Glutamatergic neuron (in vitro differentiated cells): ENCODE data around the gene DNASE2B. TPM values are rescaled to one million over a fixed set of nuclear protein-coding genes. Genes with fewer than 3 reads are reported as not detected.

Experiments
- DNase-seq: peaks from one replicate; pipeline ENCODE4 v3.0.0; 2022
- H3K27ac Mint-ChIP-seq: one replicate; pipeline ENCODE4 v1.8.0; 2020; ENCODE audit warnings: mild to moderate bottlenecking, mixed read lengths, inconsistent platforms; ENCODE audit not compliant: unreplicated experiment
- H3K27me3 Mint-ChIP-seq: one replicate; pipeline ENCODE4 v1.8.0; 2020; ENCODE audit warnings: mild to moderate bottlenecking, moderate library complexity, mixed read lengths, inconsistent platforms; ENCODE audit not compliant: unreplicated experiment
- H3K36me3 Mint-ChIP-seq: one replicate; pipeline ENCODE4 v1.8.0; 2020; ENCODE audit warnings: mild to moderate bottlenecking, mixed read lengths, inconsistent platforms; ENCODE audit not compliant: unreplicated experiment
- H3K4me1 Mint-ChIP-seq: one replicate; pipeline ENCODE4 v1.8.0; 2020; ENCODE audit warnings: mild to moderate bottlenecking, low read depth, mixed read lengths, inconsistent platforms; ENCODE audit not compliant: unreplicated experiment
- H3K4me3 Mint-ChIP-seq: one replicate; pipeline ENCODE4 v1.8.0; 2020; ENCODE audit warnings: mild to moderate bottlenecking, mixed read lengths, inconsistent platforms; ENCODE audit not compliant: unreplicated experiment
- H3K9me3 Mint-ChIP-seq: one replicate; pipeline ENCODE4 v1.8.0; 2020; ENCODE audit warnings: mild to moderate bottlenecking, moderate library complexity, mixed read lengths, inconsistent platforms; ENCODE audit not compliant: unreplicated experiment
- total RNA-seq: library from RNA; stranded (reverse); fragmentation: NEBNext Ultra II Directional; extraction: Animal tissue kit (Norgen Biotek cat#: 25700); gene quantifications from one replicate; pipeline ENCODE4 v1.2.1, GENCODE V29; 2021; ENCODE audit not compliant: unreplicated experiment
- TF ChIP-seq, protein P1 (sequence below): fragments of 200-600 bp; sonication (generic); IDR thresholded peaks from one replicate; pipeline ENCODE4 v1.5.0; 2021; ENCODE audit not compliant: partially characterized antibody, unreplicated experiment

The DNASE2B gene
- total RNA-seq, 1 donor from 2014 or later: not detected

GRCh38 chr1:84360316-84360715 is 38.0 kb upstream of the DNASE2B start:
- H3K4me1 Mint-ChIP-seq: no peaks in the 10 kb centered on the region
- DNase-seq: no peak
- H3K36me3 Mint-ChIP-seq: no peaks in the 10 kb centered on the region
- H3K4me3 Mint-ChIP-seq: no peak overlapping the region
- no peak overlapping the region for H3K27ac Mint-ChIP-seq
- no peaks in the 10 kb centered on the region for H3K9me3 Mint-ChIP-seq
- TF ChIP-seq, protein P1, sequence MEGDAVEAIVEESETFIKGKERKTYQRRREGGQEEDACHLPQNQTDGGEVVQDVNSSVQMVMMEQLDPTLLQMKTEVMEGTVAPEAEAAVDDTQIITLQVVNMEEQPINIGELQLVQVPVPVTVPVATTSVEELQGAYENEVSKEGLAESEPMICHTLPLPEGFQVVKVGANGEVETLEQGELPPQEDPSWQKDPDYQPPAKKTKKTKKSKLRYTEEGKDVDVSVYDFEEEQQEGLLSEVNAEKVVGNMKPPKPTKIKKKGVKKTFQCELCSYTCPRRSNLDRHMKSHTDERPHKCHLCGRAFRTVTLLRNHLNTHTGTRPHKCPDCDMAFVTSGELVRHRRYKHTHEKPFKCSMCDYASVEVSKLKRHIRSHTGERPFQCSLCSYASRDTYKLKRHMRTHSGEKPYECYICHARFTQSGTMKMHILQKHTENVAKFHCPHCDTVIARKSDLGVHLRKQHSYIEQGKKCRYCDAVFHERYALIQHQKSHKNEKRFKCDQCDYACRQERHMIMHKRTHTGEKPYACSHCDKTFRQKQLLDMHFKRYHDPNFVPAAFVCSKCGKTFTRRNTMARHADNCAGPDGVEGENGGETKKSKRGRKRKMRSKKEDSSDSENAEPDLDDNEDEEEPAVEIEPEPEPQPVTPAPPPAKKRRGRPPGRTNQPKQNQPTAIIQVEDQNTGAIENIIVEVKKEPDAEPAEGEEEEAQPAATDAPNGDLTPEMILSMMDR: no peak
- no peaks in the 10 kb centered on the region for H3K27me3 Mint-ChIP-seq

- H3K4me3 Mint-ChIP-seq: no peak overlapping the region
- no peaks in the 10 kb centered on the region for H3K9me3 Mint-ChIP-seq
- TF ChIP-seq, protein P1: no peak
- no peaks in the 10 kb centered on the region for H3K27me3 Mint-ChIP-seq
- no peak overlapping the region for H3K27ac Mint-ChIP-seq
- H3K36me3 Mint-ChIP-seq: no peaks in the 10 kb centered on the region
- no peaks in the 10 kb centered on the region for H3K4me1 Mint-ChIP-seq
- no peak for DNase-seq
Observed at GRCh38 chr1:84361796-84362195, 36.5 kb upstream of the DNASE2B start.

DNA sequence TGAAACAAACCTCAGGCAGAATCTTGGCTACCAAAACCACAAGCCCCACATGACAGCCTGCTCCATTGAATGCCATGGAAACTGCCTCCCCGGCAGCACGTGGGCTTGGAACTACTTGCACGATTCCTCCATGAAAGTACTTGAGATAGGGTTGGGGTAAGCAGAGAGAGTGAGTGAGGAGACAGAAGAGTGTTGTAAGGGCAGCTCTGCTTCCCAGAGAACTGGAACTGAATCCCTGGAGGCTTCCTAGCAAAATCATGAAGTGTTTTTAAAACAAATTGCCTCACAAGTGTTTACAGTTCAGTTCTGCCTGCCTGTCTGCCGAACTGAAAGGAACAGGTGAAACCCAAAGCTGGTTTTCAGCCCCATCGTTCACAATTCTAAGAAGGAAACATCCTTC is 35.3 kb upstream of the DNASE2B start:
- TF ChIP-seq, protein P1: no peak
- Mint-ChIP-seq H3K4me3 (no peak overlapping the region), H3K9me3 (peaks cover 1% of the 10 kb centered on the region), H3K4me1 (no peaks in the 10 kb centered on the region), H3K36me3 (peaks cover 4% of the 10 kb centered on the region), H3K27me3 (no peaks in the 10 kb centered on the region), H3K27ac (no peak overlapping the region)
- DNase-seq: no peak

- H3K9me3 Mint-ChIP-seq: peaks cover 1% of the 10 kb centered on the region
- no peaks in the 10 kb centered on the region for H3K4me1 Mint-ChIP-seq
Observed at GRCh38 chr1:84363622-84364021, 34.7 kb upstream of the DNASE2B start.

More at GRCh38 chr1:84363622-84364021, 34.7 kb upstream of the DNASE2B start:
- DNase-seq: no peak
- Mint-ChIP-seq H3K27ac (no peak overlapping the region), H3K4me3 (no peak overlapping the region), H3K27me3 (no peaks in the 10 kb centered on the region), H3K36me3 (peaks cover 4% of the 10 kb centered on the region)
- TF ChIP-seq, protein P1: no peak
